Neural cell (in vitro differentiated cells): ENCODE data around the gene ELMOD1. TPM values are rescaled to one million over a fixed set of nuclear protein-coding genes. Genes with fewer than 3 reads are reported as not detected.

ENCODE experiments used
- H2AFZ ChIP-seq: fragments of 200-600, 300-800 bp; sonication (generic), shearing (Covaris generic); 2 replicates; pipeline ENCODE4 v1.6.0; 2014; ENCODE audit warnings: low read depth, mild to moderate bottlenecking, antibody characterized with exemption, low read length, moderate library complexity
- H3F3A ChIP-seq: fragments of 200-600 bp; shearing (Covaris generic); 2 replicates; pipeline ENCODE4 v1.6.1; 2016; ENCODE audit warnings: mild to moderate bottlenecking, moderate library complexity, mixed read lengths, antibody characterized with exemption, low read length; ENCODE audit not compliant: insufficient read depth, poor library complexity, severe bottlenecking
- H3K27ac ChIP-seq: fragments of 200-600, 300-800 bp; sonication (generic), shearing (Covaris generic); 2 replicates; pipeline ENCODE4 v1.5.1; 2014; ENCODE audit warnings: mild to moderate bottlenecking, low read length, moderate library complexity
- H3K27me3 ChIP-seq: fragments of 300-800, 200-600 bp; sonication (generic), shearing (Covaris generic); 2 replicates; pipeline ENCODE4 v1.6.0; 2014; ENCODE audit warnings: mild to moderate bottlenecking, low read depth, low read length, moderate library complexity; ENCODE audit not compliant: insufficient read depth
- H3K36me3 ChIP-seq: fragments of 300-800, 200-600 bp; sonication (generic), shearing (Covaris generic); 2 replicates; pipeline ENCODE4 v1.5.1; 2014; ENCODE audit warnings: mild to moderate bottlenecking, antibody characterized with exemption, low read length, moderate library complexity; ENCODE audit not compliant: insufficient read depth
- H3K4me2 ChIP-seq: fragments of 300-800, 200-600 bp; sonication (generic), shearing (Covaris generic); 2 replicates; pipeline ENCODE4 v1.6.0; 2014; ENCODE audit warnings: mild to moderate bottlenecking, low read length
- H3K4me3 ChIP-seq: fragments of 300-800, 200-600 bp; sonication (generic), shearing (Covaris generic); 2 replicates; pipeline ENCODE4 v1.5.1; 2014; ENCODE audit warnings: mild to moderate bottlenecking, low read length, moderate library complexity
- H3K79me2 ChIP-seq: fragments of 200-600 bp; shearing (Covaris generic); replicated peaks from 2 replicates; pipeline ENCODE4 v1.6.0; 2014; ENCODE audit warnings: mild to moderate bottlenecking, low read length, moderate library complexity; ENCODE audit not compliant: insufficient read depth
- H3K9ac ChIP-seq: fragments of 300-800, 200-600 bp; sonication (generic), shearing (Covaris generic); 2 replicates; pipeline ENCODE4 v1.6.1; 2016; ENCODE audit warnings: mild to moderate bottlenecking, low read length, mixed read lengths
- H3K9me2 ChIP-seq: fragments of 200-600 bp; shearing (Covaris generic); 2 replicates; pipeline ENCODE4 v1.6.1; 2016; ENCODE audit warnings: mild to moderate bottlenecking, low read length, mixed read lengths; ENCODE audit not compliant: insufficient read depth
- H3K9me3 ChIP-seq: fragments of 200-600, 300-800 bp; sonication (generic), shearing (Covaris generic); 2 replicates; pipeline ENCODE4 v1.6.1; 2016; ENCODE audit warnings: mild to moderate bottlenecking, mixed run types, low read length, moderate library complexity, mixed read lengths
- H4K20me1 ChIP-seq: fragments of 200-600 bp; shearing (Covaris generic); 2 replicates; pipeline ENCODE4 v1.6.1; 2016; ENCODE audit warnings: mild to moderate bottlenecking, mixed run types; ENCODE audit not compliant: insufficient read depth
- CTCF ChIP-seq: fragments of 450-650 bp; IDR thresholded peaks from 2 replicates; pipeline ENCODE4 v1.5.1; 2014; ENCODE audit warnings: antibody characterized with exemption, mild to moderate bottlenecking, moderate library complexity; ENCODE audit not compliant: poor library complexity, severe bottlenecking
- EP300 ChIP-seq: fragments of 450-650 bp; conservative IDR thresholded peaks from 2 replicates; pipeline ENCODE4 v1.6.1; 2014; ENCODE audit warnings: antibody characterized with exemption, mild to moderate bottlenecking, moderate library complexity; ENCODE audit not compliant: poor library complexity, severe bottlenecking
- EZH2 ChIP-seq: fragments of 200-600, 300-800 bp; shearing (Covaris generic), sonication (generic); IDR thresholded peaks from 2 replicates; pipeline ENCODE4 v1.6.1; 2014; ENCODE audit warnings: antibody characterized with exemption, low read length, borderline replicate concordance, mild to moderate bottlenecking; ENCODE audit not compliant: insufficient read depth, poor library complexity, severe bottlenecking
- MXI1 ChIP-seq: fragments of 450-650 bp; conservative IDR thresholded peaks from 2 replicates; pipeline ENCODE4 v1.6.1; 2014; ENCODE audit warnings: antibody characterized with exemption, mild to moderate bottlenecking; ENCODE audit not compliant: poor library complexity, severe bottlenecking
- POLR2AphosphoS5 ChIP-seq: IDR thresholded peaks from 2 replicates; pipeline ENCODE4 v1.6.1; 2012
- RAD21 ChIP-seq: fragments of 450-650 bp; conservative IDR thresholded peaks from 2 replicates; pipeline ENCODE4 v1.6.1; 2014; ENCODE audit warnings: antibody characterized with exemption, mild to moderate bottlenecking, moderate library complexity
- REST ChIP-seq: IDR thresholded peaks from 2 replicates; pipeline ENCODE4 v1.6.1; 2012; ENCODE audit warnings: borderline replicate concordance
- SMC3 ChIP-seq: fragments of 450-650 bp; conservative IDR thresholded peaks from 2 replicates; pipeline ENCODE4 v1.6.1; 2014; ENCODE audit warnings: antibody characterized with exemption, mild to moderate bottlenecking, moderate library complexity; ENCODE audit not compliant: poor library complexity
- TAF1 ChIP-seq: IDR thresholded peaks from 2 replicates; pipeline ENCODE4 v1.6.1; 2012; ENCODE audit warnings: low read depth
- polyA plus RNA-seq: library from polyadenylated mRNA; depleted of rRNA; stranded (reverse); fragments of >200 nt; gene quantifications from 2 replicates; pipeline ENCODE4 v1.2.3, GENCODE V29; 2014

The ELMOD1 gene
- polyA plus RNA-seq, 1 donor from 2014 or later = 12.5 TPM

DNA sequence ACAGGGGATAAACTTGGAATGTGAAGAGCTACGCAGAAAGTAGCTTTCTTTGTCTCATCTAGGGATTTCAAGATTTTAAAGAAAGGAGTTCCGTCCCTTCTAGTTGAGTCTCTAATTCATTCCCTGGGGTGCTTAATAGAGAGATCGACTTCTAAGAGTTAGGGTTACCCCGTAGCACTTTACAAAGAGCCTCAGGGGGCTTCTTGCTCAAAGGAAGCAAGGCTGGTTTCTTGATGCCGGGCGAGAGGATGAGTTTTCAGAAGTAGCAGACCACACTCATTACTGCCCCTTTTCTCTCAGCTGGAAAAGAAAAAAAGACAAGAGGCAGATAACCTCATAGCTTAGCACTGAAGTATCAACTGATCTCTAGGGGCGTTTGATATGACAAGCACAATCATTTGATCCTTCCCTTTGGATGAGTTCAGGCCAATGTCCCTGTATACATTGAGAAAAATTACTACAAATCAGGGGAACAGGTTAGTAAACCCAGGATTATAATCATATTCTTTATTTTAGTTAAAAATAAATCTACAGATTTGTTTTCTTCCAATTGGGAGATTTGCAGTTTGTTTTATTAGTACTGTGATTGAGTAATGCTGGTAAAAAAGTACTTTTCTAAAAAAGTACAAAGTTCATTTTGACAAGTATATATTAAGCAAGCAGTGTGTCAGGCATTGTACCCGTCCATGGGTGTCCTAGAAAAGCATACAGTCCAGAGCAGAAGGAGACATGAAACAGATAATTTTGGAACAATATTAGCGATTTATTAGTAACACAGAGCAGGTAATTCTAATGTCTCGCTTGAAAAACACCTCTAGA is 18.7 kb downstream of the ELMOD1 start:
- Histone ChIP-seq H3K4me3 (peak overlapping the region; percentile 19), H3K27ac (no peak overlapping the region), H3F3A (no peaks in the 10 kb centered on the region), H4K20me1 (no peaks in the 10 kb centered on the region), H3K36me3 (no peaks in the 10 kb centered on the region), H3K9me2 (no peaks in the 10 kb centered on the region), H3K9me3 (no peaks in the 10 kb centered on the region), H3K9ac (no peak overlapping the region), H3K27me3 (peaks cover 4% of the 10 kb centered on the region), H2AFZ (no peak overlapping the region), H3K4me2 (no peak overlapping the region), H3K79me2 (no peaks in the 10 kb centered on the region)
- no peak for TF ChIP-seq RAD21
- TF ChIP-seq REST = no peak
- TF ChIP-seq SMC3 = no peak
- no peak for TF ChIP-seq EP300
- no peak for TF ChIP-seq TAF1

GRCh38 chr11:107612445-107612844 is 21.5 kb downstream of the ELMOD1 start:
- no peaks in the 10 kb centered on the region for H3K36me3 ChIP-seq
- no peak overlapping the region for H2AFZ ChIP-seq
- no peak overlapping the region for H3K9ac ChIP-seq
- H3K79me2 ChIP-seq = no peaks in the 10 kb centered on the region
- H3K4me3 ChIP-seq = no peak overlapping the region
- H3K9me3 ChIP-seq = no peaks in the 10 kb centered on the region
- H3K27me3 ChIP-seq = peaks cover 4% of the 10 kb centered on the region
- H4K20me1 ChIP-seq = no peaks in the 10 kb centered on the region
- H3K4me2 ChIP-seq = no peak overlapping the region
- H3K9me2 ChIP-seq = no peaks in the 10 kb centered on the region
- no peak overlapping the region for H3K27ac ChIP-seq
- TF ChIP-seq POLR2AphosphoS5 = no peak
- TF ChIP-seq CTCF = no peak
- TF ChIP-seq REST = no peak
- no peak for TF ChIP-seq RAD21
- TF ChIP-seq EZH2 = no peak
- TF ChIP-seq MXI1 = no peak
- TF ChIP-seq SMC3 = no peak
- no peak for TF ChIP-seq TAF1
- no peak for TF ChIP-seq EP300
- H3F3A ChIP-seq = no peaks in the 10 kb centered on the region
